Epithelial cell of esophagus (primary cell): ENCODE measurements around the gene EGFR.
A peak's percentile ranks its signal among the peaks of the same experiment; 100 is the strongest.

ENCODE experiments used
- DNase-seq: peaks from one replicate; pipeline ENCODE4 v3.0.0; 2010; ENCODE audit warnings: low read depth
- H3K4me3 ChIP-seq: 2 replicates; pipeline ENCODE4 v1.5.1; 2011; ENCODE audit warnings: mild to moderate bottlenecking, low read length, control low read depth
- CTCF ChIP-seq: IDR thresholded peaks from 2 replicates; pipeline ENCODE4 v1.5.1; 2011; ENCODE audit warnings: low read depth, mild to moderate bottlenecking, low read length, control low read depth, inconsistent platforms; ENCODE audit not compliant: insufficient read depth; ENCODE audit errors: missing control alignments

Gene EGFR

GRCh38 chr7:55155351-55156117, 136.7 kb downstream of the EGFR start:
- DNase-seq = no peak
- TF ChIP-seq CTCF = no peak
- no peak overlapping the region for H3K4me3 ChIP-seq

- no peak for TF ChIP-seq CTCF
- no peak overlapping the region for H3K4me3 ChIP-seq
- DNase-seq = no peak
These were observed 138.3 kb downstream of the EGFR start for GRCh38 chr7:55156919-55157763.

GRCh38 chr7:55157764-55158105, 138.9 kb downstream of the EGFR start:
- DNase-seq = no peak
- TF ChIP-seq CTCF = no peak

GRCh38 chr7:55158541-55159382, 139.9 kb downstream of the EGFR start:
- no peak for TF ChIP-seq CTCF
- H3K4me3 ChIP-seq = no peak overlapping the region
- DNase-seq = peak; percentile 41

More at GRCh38 chr7:55157764-55158105, 138.9 kb downstream of the EGFR start:
- no peak overlapping the region for H3K4me3 ChIP-seq

GRCh38 chr7:55160539-55160938, 141.7 kb downstream of the EGFR start:
- DNase-seq = no peak
- H3K4me3 ChIP-seq = no peak overlapping the region

More at GRCh38 chr7:55160539-55160938, 141.7 kb downstream of the EGFR start:
- no peak for TF ChIP-seq CTCF
